GM10847 (cell line): ENCODE measurements around the gene FMNL1.

Source experiments
- POLR2A ChIP-seq: IDR thresholded peaks from 2 replicates; pipeline ENCODE4 v1.6.1; 2011; ENCODE audit not compliant: insufficient read length; ENCODE audit errors: extremely low read depth

FMNL1 gene

DNA sequence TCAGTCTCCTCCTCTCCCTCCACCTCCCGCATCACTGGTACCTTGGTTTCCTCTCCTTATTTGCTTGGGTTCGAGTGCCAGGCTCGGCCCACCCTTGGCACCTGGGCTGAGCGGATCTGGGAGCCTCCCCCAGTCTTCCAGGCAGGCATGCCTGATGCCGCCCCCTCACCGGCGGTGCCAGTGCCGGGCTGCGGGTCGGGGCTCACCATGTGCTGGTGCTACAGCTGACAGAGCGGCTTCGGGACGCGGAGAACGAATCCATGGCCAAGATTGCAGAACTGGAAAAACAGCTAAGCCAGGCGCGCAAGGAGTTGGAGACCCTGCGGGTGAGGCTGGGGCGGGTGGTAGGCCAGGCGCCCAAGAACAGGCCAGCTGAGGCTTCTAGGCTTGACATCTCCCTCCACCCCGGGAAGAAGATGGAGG, 19.2 kb downstream of the FMNL1 start:
- no peak for TF ChIP-seq POLR2A

DNA sequence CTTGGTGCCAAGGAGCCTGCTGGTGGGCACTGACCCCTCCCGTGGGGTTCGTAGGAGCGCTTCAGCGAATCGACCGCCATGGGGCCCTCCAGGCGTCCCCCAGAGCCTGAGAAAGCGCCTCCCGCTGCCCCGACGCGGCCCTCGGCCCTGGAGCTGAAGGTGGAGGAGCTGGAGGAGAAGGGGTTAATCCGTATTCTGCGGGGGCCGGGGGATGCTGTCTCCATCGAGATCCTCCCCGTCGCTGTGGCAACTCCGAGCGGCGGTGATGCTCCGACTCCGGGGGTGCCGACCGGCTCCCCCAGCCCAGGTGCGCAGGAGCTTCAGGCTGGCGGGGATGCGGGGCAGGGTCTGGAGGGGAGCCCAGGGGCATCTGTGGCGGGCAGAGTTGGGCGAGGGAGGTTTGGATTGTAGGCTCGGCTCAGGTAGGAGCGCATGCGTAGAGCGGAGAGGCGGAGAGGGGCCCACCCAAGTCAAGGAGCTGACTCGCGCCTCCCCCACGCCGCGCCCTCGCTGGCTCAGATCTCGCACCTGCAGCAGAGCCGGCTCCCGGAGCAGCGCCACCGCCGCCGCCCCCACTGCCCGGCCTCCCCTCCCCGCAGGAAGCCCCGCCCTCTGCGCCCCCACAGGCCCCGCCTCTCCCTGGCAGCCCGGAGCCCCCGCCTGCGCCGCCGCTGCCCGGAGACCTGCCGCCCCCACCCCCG, 19.8 kb downstream of the FMNL1 start:
- no peak for TF ChIP-seq POLR2A

DNA sequence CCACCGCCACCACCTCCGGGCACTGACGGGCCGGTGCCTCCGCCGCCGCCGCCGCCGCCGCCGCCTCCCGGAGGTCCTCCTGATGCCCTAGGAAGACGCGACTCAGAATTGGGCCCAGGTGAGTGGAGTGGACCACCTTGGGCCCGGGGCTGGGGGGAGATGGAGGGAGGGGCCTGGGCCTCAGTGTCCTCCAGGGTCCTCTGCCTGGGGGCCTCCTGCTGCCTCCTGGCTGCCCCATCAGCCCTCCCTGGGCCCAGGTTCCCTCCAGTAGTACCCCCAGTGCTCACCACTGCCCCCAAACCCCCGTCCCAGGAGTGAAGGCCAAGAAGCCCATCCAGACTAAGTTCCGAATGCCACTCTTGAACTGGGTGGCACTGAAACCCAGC, 20.3 kb downstream of the FMNL1 start:
- TF ChIP-seq POLR2A, result no peak

DNA sequence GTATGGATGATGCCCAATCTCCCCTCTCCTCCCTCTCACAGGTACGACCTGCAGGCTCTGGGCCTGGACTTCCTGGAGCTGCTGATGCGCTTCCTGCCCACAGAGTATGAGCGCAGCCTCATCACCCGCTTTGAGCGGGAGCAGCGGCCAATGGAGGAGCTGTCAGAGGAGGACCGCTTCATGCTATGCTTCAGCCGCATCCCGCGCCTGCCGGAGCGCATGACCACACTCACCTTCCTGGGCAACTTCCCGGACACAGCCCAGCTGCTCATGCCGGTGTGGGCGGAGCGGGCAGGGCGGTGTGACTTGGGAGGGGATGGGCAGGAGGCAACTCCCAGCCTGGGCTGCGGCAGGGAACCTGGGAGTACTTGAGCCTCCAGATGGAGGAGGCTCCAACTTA, 22.1 kb downstream of the FMNL1 start:
- no peak for TF ChIP-seq POLR2A

DNA sequence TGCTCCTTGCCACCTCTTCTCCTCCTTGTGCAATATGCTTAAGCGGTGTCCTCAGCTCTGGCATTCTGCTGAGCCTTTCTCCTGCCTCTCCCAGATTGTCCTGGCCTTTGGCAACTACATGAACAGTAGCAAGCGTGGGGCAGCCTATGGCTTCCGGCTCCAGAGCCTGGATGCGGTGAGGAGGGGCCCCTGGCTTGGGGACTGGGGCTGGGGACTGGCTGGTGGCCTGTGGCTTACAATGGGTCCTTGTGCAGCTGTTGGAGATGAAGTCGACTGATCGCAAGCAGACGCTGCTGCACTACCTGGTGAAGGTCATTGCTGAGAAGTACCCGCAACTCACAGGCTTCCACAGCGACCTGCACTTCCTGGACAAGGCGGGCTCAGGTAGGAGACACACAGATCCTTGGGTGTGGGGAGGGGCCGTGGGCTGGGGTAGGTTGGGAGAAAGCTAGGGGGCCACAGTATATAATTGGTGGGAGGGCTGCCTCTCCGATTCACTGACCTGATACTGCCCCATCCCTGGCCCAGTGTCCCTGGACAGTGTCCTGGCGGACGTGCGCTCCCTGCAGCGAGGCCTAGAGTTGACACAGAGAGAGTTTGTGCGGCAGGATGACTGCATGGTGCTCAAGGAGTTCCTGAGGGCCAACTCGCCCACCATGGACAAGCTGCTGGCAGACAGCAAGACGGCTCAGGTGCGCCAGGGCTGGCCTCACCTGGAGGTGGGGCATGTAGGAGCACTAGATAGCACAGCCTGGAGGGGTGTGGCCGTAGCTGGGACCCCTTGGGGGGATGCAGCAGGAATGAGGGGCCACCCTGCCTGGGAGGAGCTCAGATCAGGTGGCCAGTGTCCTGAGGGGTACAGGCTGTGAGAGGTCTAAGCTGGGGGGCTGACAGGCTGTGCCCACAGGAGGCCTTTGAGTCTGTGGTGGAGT, 23.3 kb downstream of the FMNL1 start:
- TF ChIP-seq POLR2A, result no peak

DNA sequence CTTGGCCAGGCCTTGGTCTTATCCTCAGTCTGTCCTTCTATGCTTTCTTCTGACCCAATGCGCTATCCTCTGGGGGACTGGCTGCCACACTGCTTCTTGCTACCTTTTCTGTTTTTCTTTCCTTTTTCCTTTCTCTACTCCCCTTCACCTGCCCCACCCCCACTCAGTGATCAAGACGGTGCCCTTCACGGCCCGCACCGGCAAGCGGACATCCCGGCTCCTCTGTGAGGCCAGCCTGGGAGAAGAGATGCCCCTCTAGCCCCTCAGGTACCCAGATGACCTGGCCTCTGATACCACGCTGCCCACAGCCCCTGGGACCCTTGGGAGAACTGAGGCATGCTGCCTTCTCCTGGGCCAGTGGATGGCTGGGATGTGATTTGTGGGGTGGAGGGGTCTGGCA, 24.7 kb downstream of the FMNL1 start:
- TF ChIP-seq POLR2A, result no peak

DNA sequence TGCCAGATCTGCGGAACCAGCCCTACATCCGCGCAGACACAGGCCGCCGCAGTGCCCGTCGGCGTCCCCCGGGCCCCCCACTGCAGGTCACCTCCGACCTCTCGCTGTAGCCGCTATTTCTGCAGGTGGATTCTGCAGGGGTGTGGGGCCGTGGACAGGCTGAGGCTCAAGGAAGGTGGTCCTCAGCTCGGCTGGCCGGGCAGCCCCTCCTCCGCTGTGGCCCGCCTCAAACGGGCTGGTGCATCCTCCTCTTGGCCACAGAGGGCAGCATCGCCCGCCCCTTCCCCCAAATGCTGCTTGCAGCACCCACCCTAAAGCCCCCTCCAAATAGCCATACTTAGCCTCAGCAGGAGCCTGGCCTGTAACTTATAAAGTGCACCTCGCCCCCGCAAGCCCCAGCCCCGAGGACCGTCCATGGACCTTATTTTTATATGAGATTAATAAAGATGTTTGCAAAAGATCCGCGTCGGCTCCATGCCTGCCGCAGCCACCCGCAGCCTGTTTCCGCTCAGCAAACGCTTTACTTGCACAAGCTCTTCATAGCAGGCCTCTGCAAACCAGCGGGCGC, 25.3 kb downstream of the FMNL1 start:
- TF ChIP-seq POLR2A, result no peak

DNA sequence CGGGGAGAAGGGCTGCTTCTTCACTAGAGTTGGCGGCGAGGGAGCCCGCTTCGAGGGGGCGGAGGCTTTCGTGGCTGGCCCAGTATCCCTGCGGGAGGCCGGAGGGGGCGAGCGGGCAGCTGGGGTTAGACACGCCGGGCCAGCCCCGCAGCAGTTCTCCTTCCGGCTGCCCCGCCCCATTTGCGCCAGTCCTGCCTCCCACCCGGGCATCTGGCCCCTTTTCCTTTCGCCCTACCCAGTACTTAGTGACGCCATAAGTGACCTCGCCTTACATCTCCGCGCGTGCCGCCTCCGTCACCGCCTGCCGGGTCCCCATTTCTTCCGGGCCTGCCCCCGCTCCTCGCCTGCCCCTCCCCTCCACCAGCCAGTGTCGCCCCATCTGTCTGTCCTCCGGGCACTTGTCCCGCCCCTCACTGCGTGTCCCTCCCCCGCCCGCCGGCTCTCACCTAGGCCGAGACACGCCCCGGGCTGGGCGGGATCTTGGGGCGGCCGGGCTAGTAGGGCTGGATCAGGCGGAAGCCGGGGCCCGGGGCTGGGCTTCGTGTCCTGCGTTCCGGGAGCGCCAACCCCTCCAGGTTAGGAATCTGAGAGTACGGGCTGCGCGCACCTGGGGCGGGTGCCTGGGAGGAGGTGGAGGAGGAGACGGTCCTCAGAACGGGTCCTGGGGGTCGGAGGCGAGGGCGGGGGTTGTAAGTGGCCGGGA, 25.9 kb downstream of the FMNL1 start:
- peak; percentile 57 for TF ChIP-seq POLR2A

DNA sequence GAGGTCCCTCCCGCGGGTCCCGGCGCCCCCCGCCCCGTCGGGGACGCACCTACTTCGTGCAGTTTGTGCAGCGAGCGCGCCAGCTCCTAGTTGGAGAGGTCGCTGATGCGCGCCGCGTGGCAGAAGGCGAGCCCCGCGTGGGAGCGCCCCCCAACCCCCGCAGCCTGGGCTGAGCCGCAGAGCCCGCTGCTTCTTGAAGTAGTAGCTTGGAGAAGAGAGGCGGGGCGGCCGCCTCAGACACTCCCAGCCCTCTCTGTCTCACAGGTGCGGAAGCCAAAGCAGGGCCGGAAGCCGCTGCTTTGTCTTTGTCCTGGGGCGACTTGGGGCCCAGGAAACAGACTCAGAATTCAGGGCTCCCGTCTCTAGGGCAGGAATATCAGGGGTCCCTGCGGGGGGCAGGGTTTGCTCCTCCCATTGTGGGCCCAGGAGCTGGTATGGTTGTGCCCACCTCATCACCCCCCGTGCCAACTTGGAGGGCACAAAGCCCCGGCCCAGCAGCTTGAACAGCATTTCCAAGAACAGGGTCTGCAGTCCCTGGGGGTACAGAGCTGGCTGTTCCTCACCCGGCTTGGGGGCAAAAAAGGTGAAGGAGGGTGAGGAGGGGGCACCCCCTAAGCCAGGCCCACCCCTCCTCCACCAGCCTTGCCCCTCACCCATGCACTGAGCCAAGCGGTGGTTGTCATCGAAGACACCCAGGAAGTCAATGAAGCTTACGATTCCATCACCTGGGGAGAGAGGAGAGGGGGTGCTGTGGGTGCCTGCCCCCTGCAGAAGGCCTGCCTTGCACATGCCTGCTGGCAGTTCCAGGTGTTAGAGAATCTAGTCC, 26.7 kb downstream of the FMNL1 start:
- peak; percentile 45 for TF ChIP-seq POLR2A

DNA sequence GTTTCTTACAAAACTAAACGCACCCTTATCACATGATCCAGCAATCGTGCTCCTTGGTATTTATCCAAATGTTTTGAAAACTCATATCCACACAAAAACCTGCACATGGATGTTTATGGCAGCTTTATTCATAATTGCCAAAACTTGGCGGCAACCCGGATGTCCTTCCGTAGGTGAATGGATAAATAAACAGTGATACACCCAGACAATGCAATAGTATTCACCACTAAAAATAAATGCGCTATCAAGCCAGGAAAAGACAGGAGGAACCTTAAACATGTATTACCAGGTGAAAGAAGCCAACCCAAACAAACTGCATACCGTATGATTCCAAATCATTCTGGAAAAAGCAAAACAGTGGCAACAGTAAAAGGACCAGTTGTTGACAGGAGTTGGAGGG, 30.2 kb downstream of the FMNL1 start:
- TF ChIP-seq POLR2A, result no peak

DNA sequence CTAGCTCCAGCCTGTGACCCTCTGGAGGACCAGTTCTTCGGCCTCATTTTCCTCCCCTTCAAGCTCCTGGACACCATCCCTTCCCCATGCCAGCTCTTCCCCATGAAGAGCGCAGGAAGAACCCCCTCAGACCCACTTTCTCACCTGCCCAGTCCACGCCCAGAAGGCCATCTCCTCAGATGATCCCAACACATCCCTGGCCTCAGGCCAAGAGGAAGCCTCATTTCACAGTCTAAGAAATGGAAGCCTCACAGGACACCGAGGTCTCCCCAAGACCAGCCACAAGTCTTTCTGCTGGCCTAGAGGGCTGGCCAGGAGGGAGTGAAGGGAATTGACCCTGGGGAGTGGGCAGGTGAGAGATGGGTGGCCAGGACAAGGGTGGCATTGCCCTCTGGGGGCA, 32.2 kb downstream of the FMNL1 start:
- TF ChIP-seq POLR2A, result no peak

DNA sequence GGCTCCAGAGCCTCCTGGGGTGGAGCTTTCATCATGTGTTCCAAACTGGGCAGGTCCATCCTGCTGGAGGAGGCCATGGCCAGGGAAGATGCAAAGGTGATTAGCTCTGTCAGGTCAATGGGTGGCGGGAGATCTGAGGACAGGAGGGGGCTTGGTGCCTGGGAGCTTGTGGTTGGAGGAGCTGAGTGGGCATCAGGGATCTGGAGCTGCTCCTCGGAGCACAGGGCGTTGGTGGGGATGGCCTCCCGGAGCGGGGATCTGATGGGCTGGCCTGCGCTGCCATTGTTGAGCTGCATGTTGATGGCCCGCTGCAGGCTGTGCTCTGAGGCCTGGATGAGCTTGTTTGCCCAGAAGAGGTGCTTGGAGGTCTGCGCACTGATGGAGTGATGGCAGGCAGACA, 33.7 kb downstream of the FMNL1 start:
- no peak for TF ChIP-seq POLR2A

DNA sequence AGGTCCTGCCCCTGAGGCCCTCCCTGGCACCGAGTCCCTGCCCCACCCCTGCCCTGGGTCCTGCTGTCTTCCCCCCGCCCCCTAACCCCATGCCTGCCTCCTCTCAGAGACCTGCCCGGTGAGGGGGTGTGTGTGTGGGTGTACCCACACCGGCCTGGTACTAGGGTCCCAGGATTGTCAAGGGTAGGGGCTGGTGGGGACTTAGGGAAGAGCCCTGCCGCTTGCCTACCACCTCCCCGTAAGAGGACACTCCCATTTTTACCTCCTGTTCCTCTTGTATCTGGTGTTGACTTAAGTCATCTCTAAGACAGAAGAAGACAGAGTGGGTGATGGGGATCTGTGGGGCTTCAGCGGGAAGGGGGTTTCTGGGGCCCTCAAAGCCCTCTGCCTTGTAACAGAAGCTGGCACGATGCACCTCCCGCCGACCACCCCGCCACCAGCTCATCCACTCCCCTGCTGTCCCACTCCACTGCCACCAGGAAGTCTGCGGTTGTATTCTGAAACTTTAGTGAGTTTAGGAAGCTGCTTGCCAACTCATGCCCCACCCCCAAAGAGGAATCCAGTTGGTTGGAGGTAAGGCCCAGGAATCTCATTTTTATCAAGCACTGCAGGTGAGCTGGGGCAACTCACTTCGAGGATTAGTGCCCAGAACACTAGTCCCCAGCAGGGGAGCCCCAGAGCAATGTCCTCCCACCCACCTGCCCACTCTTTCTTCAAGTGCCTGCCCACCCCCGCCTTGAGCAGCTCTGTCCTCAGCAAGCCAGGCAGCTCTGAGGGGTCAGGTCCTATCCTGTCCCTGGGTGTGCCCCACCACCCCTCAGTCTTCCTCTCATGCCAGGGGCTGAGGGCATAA, 34.7 kb downstream of the FMNL1 start:
- TF ChIP-seq POLR2A, result no peak

DNA sequence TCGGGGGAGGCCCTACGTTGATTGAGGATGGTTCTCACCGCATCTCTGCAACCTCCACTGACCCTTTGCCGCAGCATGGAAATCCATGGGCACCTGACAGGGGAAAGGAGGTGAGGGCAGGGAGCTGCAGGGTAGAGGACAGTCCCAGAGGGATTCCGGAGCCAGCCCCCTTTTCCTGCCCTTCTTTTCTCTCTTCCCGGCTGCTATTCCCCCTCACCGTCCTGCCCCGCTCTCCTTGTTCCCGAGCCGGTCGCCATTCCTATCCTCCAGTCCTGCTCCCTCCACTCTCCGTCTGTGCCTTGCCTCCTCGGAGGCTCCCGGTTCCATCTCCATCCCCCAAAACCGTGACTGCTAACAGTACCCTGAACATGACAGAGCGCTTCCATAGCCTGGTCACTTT, 35.4 kb downstream of the FMNL1 start:
- TF ChIP-seq POLR2A, result no peak

DNA sequence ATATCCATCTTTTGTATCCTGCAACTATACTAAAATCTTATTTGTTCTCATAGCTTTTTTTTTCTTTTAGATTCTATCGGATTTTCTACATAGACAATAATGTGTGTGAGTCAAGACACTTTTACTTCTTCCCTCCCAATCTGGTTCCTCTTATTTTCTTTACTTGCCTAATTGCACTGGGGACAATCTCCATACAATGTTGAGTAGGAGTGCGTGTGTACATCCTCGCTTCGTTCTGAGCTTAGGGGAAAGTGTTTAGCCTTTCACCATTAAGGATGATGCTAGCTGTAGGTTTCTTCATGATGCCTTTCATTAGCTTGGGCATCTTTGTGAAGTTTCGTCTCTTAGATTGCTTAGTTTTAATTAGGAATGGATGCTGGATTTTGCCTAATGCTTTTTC, 37.3 kb downstream of the FMNL1 start:
- TF ChIP-seq POLR2A, result no peak
